Fibroblast of skin of abdomen (primary cell): ENCODE measurements around the gene PPHLN1.
A peak's percentile ranks its signal among the peaks of the same experiment; 100 is the strongest.
"Not testable (repeated sequence)": the region's sequence is repeated elsewhere in the genome, so short reads cannot be mapped to it uniquely, and the experiment has no call there.

Experiments used
- DNase-seq: peaks from one replicate; pipeline ENCODE4 v3.0.0-alpha.2; 2013

PPHLN1 gene

DNA sequence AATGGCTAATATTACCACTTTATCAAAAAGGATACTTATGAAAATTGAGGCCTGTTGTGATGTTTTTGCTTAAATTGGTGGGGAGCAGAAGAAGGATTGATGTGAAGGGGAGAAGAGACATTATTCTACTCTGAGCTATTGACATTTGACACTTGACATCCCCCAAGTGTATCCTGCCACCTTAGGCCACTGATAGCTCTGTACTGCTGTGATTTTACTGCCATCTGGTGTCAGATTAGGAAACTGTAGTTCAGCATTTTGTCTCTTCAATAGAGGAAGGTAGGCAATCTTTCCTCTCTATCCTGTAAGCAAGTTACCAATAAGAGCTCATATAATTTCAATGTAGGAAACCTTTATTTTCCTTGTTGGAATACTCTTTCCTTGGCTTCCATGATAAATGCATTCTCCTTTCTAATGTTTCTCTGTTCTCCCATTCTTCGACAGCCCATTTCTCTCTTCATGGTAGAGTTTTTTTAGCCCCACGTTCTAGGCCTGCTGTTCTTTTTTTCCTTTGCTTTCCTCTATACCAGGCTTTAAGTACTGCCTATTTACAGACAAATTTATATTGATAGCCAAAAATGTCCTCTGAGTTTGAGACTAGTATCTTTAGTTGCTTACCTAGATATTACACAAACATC lies 46.3 kb downstream of the PPHLN1 start:
- peak; percentile 41 for DNase-seq

DNA sequence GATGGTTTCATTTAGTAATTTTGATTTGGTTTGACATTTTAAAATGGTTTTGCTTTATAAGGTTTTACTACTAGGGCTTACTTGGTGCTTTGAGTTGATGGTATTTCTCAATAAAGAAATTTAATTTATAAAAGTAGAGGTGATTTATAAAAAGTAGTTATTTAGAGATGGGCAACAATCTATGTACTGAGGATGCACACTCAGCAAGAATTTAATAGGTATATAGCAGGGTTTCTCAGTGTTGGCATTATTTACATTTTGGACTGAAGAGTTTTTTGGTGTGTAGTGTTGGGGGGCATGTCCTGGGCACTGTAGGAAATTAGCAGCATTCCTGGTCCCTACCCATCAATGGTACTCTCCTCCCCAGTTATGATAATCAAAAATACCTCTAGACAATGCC lies 47.7 kb downstream of the PPHLN1 start:
- DNase-seq, result no peak

DNA sequence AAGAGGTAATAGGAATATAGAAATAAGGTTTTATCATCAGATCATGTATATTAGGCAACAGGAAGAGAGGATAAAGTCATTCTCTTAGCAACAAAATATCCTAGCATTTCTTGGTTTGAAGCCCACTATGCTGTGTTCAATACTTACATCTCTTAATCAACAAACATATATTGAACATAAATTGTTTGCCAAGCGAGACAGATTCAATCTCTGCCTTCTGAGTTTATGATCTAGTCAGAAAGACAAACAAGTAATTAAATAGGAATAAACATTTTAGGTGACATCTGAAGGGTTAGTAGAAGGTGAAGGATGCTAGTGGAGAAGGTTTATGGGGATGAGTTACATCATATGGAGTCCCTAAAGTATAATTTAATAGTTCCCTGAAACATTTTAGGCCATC lies 54.8 kb downstream of the PPHLN1 start:
- no peak for DNase-seq

DNA sequence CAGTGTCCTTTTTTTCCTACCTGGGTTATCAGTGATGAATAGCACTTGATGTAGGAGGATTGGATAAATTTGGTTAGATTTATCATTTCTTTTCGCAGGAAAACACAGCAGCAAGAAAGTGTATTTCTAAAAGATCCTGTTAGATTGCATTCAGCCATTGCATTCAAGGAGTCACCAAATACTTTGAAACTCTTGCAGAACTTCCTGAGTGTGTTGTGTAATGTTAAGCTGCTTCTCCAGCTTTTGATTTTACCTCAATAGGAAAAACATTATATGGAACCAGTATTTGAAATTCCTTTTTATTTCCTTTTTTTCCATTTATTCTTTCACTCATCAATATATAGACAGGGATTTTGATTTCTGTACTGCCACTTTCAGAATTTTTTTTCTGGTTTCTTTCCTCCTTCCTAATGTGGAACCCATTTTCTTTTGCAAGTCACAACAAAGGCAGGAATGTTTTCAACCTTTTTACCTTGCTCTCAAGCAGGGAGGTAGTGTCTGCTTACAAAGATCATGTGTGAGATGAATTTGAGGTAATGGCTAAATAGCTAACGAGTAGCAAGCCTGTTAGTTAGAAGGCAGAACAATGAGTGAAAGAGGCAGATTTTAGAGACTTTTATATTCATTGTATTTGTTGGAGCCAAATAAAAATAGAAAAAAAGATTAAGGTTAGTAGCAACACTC lies 56.2 kb downstream of the PPHLN1 start:
- peak; percentile 4 for DNase-seq

DNA sequence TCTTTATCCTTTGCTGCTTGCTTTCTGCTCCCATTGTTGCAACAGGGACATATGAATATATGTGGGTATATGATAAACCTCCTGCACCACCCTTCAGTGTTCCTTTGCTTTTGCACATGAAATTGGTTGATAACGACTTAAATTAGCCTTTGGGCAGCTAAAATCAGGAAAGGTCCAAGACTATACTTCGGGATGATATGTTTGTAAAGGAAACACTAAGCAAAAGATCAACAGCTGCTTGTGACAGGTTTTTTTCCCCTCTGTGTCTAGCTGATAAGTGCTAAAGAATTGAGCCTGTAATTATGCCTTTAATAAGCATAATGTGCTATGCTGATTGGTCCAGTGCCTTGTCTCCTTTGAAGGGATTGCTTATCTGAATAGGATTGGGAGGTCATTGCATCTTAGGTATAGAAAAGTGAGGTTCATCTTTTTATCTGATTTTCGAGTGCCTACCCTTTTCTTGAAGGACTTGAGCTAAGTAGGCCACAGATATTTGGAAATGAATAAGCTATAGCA lies 59.4 kb downstream of the PPHLN1 start:
- DNase-seq, result no peak

DNA sequence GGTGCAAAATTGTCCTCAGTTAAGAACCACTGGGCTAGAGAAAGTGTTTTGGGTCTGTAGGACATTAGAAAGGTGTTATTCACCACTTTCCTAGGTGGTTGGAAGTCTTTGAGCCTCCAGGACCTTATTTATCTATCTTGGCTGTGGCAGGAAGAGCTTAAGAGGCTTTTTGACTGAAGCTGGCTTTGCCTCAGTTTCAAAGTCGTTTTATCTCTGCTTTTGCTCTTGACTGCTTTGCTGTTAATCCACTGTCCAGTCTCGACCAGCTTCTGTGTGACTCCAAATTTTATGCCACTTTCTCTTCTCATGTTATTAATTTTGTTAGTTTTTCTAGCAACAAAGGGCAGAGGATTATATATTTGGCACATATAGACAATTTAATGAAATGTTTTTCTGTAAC lies 60.3 kb downstream of the PPHLN1 start:
- DNase-seq, result no peak

DNA sequence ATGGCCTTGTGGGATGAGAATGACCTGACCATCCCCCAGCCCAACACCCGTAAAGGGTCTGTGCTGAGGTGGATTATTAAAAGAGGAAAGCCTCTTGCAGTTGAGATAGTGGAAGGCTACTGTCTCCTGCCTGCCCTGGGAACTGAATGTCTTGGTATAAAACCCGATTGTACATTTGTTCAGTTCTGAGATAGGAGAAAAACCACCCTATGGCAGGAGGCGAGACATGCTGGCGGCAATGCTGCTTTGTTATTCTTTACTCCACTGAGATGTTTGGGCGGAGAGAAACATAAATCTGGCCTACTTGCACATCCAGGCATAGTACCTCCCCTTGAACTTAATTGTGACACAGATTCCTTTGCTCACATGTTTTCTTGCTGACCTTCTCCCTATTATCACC lies 62.1 kb downstream of the PPHLN1 start:
- DNase-seq, result not testable (repeated sequence)

DNA sequence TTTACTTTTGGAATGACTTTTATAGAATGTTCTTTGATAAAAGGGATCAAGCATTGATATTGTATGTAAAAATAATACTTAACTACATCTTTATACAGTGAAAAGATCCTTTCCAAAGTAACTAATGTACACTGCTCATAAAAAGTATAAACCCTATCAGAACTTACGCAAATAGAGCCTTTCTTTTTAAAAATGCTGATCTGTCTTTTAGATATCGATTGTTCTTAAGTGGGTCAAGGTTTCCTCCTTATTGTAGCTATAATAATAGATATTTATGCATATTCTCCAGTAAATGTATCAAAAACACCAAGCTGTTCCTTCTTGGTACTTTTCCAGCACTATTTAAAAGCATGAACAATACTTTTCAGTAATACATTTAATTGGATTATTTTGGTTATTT lies 68.5 kb downstream of the PPHLN1 start:
- no peak for DNase-seq

DNA sequence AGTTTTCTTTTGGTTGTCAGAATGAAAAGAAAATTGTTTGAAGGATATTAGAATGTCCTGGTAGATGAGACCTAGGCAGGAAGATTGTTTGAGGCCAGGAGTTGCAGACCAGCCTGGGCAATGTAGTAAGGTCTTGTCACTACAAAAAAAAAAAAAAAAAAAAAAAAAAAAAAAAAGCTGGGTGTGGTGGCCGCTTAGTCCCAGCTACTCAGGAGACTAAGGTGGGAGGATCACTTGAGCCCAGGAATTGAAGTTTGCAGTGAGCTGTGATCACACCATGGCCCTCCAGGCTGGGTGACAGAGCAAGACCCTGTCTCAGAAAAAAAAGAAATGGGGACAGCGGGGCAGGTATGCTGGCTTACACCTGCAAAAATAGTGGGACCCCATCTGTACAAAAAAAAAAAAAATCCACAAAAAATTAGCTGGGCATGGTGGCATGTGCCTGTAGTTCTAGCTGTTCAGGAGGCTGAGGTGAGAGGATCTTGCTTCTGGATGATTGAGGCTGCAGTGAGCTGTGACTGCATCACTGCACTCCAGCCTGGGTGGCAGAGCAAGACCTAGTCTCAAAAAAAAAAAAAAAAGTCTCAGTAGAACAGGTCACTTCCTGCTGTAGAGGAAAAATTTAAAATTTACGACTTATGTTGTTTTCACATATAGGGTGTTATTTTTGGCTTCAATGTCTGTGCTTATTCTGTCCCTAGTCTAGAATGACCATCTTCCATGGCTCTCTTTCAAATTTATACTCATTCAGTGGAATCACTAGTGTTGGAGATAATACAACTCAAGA lies 70.7 kb downstream of the PPHLN1 start:
- DNase-seq, result peak; percentile 3

DNA sequence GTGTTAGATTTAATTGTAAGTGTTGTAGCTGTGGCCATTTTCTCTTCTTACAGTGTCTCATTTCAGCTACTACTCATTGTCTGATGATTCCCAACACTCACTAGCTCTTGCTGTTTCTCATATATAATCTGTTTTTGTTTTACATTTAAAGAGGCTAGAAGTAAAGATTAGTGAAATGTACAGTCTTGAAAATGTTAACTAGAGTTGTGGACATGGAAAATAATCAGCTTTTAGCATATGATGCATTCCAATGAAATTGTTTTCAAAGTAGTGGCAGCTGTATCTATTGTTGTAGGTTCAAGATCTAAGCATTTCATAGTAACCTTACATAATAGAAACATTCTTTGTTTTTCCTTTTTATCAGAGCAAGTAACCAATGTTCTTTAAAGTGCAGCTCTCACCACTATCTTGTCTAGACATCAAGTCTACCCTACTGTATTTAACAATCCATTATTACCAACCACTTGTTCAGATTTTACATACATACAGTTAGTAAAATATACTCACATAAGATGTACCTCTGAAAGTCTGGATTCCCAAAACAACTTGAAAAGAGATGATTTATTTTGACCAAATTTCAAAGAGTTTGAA lies 76.9 kb downstream of the PPHLN1 start:
- DNase-seq, result no peak

DNA sequence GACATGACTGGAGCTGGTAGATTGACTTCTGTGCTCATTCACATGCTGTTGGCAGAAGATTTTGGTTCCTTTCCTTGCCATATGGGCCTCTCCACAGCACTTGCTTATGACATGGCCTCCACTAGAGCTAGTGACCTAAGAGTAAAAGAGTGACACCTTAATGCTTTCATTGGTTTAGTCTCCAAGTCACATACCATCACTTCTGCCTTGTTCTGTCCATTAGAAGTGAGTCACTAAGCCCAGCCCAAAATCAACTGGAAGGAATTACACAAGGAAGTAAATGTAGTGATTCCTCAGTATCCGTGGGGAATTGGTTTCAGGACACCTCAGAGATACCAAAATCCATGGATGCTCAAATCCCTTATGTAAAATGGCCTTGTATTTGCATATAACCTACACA lies 81.3 kb downstream of the PPHLN1 start:
- peak; percentile 9 for DNase-seq

DNA sequence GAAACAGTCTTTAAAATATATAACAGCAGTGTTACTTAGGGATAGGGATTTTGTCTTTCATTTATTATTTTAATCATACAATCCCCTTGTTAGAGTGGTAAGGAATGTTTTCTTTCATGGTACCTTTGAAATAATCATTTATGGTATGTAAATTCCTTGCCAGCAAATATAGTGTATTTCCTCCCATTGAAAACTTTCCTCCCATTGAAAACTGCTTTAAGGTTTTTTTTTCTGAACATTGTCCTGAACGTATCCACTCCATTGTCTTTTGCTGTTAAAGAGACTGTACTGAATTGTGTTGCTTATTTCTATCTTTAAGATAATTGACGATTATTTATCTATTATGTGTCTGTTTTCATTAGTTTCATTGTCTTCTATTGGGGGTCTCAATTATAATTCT lies 83.5 kb downstream of the PPHLN1 start:
- DNase-seq, result no peak

DNA sequence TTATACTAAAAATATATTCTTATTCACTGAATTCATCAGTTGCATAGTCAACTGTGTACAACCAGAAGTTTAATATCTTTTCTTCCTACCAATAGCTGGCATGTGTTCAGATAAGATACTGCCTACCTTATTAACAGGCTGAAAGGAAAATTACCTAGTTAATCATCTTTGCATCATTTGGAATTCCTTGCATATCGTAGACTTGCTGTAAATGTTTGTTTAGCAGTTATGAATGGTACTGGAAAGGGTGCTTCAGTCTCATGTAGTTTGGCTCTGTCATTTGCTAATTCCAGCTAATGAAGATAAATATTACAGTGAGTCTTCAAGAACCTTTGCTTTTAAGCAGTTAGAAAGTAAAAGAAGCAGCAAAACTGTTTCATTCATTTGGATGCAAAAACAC lies 84.4 kb downstream of the PPHLN1 start:
- no peak for DNase-seq

DNA sequence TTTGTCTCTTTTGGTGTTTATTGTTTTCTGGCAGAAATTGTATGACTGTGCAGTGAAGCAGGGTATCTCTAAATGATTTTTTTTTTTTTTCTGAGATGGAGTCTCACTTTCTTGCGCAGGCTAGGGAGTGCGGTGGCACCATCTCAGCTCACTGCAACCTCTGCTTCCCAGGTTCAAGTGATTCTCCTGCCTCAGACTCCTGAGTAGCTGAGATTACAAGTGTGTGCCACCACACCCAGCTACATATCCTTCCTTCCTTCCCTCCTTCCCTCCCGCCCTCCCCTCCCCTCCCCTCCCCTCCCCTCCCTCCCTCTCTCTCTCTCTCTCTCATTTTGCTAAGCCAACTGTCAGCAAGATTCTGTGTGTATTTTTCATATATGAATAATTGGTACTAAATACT lies 94.4 kb downstream of the PPHLN1 start:
- no peak for DNase-seq

DNA sequence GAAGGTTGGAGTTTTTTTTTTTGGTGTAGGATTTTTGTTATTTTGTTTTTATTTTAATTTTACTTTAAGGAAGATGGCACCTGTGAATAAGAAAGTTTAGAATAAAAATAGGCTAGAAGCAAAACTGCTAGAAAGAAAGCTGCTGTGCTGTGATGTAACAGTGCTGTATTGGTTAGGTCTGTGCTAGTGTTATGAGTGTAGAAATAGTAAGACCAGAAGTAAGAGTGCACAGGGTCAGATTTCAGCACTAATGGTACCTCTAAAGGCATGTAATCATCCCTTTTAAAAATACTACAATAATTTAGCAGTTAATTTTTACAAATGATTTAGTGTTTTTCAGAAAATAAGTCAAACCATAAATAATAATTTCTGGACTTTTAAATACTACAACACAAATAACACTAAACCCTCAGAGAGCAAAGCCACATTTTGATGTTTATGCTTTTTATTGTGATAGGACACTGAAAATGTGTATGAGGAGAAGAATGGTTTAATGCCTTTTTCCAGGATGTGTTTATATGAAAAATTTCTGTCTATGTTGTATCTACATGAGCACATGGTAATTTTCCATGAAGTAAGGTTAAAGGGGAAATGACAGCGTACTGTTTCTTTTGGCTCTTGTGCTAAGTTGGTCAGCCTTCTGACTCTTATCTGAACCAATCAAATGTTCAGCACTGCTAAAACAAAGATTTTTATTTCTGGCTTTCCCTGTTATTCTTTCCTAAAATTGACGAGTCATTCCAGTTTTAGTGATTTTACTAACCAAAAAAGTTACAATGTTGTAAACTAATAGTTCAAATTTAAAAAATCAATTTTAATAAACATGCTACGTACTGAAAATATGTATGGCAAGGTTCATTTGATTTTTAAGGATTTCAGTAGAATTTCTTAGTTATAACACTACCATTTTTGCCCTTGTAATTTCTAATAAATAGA lies 96.1 kb downstream of the PPHLN1 start:
- peak; percentile 32 for DNase-seq

DNA sequence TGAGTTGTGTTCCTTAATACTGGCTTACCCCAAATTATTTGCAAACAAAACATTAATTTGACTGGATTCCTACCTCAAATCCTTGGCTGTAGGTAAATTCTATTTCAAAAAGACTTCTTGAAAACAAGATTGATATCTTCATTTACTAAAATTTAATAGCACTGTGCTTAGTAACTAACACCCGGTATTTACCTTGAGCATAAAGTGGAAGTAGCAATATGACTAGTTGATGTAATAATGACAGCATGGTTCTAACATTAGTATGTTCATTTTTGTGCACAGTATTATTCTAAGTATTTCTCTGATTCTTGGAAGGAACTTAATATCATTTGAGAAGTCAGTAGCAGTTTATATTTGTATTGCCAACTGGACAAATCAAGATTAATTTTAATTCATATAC lies 96.8 kb downstream of the PPHLN1 start:
- no peak for DNase-seq

DNA sequence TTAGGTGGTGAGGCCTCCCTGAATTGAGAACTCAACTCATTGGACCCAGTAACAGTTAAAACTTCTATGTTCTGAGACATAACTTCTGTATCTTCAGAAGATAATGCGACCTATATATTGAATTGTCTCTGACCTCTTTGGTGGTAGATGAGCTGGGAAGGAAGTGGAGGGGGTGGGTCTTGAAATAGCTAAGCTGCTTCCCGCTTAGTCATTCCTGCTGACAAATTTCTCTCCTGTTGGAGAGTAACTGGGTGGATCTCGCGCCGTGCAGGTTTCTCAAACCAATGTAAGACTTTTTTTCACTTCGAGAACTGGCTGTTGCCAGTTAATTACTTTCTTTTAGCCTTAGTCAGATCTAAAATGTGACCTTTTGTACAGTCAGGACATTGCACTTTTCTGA lies 100.8 kb downstream of the PPHLN1 start:
- DNase-seq, result peak; percentile 49

DNA sequence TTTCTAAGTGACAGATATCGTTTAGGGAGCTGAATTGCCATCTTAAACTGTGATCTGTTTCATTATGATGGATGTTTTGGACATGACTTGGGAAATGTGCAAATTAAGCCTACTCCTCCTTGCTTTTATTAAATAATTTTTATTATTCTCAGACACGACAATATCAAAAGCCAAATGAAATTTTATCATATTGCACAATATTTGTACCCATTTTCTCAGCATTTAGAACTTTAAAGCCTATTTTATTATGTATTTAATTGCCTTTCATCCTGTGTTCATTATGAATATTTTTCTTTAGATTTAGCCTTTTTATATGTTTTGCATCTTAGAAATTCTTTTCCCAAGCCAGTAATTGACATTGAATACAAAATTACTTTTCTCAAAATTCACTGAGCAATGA lies 102.9 kb downstream of the PPHLN1 start:
- DNase-seq, result no peak

DNA sequence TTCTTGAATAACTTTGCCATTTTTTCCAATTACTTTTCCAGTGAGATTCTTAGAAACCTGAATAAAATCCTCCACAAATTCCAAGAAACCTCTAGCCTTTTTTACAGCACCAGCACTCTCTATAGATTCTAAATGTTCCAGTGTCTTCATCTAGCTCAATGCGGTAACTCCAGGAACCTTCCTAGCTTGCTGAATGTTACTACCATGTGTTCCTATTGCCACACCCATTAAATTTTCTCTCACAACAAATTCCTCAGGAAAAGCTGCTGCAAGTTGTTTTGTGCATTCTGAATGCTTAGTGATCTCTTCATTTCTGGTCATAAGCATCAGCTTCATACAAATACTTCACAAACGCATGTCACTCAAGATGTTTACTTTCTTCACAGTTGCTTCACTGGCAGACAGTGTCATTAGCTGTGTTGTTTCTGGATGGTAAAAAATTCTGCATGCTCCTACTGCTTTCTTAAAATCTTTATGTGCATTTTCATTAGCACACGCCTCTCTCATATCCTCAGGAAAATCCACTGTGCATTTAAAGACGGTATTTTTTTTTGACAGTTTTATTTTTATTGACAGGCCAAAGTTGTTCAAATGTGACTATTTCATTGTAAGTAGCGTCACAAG lies 106.7 kb downstream of the PPHLN1 start:
- DNase-seq, result no peak

DNA sequence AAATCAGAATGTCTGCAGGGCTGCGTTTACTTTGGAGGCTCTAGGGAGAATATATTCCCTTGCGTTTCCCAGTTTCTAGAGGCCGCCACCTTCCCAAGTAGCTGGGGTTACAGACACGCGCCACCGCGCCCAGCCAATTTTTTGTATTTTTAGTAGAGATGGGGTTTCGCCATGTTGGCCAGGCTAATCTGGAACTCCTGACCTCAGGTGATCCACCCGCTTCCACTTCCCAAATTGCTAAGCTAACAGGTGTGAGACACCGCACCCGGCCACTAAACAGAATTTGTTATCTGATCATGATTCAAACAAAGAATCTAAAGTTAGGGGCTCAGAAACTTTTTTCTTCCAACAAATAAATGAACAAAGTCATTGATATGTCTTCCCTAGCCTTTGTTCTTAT lies 114.6 kb downstream of the PPHLN1 start:
- no peak for DNase-seq

DNA sequence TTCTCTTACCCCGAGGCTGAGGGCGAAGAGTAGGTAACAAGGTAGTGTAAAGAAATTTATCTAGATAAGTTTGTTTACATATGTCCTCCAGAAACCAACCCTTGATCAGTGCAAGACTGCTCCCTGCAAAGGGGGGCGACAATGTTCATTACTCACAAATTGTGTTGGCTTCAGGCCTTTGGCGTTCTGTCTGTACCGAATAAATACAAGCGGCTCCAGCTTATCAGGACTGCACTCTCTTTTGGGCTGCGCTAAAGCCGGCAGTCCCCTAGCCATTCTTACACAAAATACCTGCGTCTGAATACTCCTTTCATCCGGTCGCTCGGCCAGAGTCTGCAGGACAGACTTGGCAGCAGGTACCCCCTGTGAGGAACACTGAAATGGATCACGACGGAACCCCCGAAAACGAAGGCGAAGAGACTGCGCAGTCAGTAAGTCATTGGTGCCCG lies 116.4 kb downstream of the PPHLN1 start:
- no peak for DNase-seq

DNA sequence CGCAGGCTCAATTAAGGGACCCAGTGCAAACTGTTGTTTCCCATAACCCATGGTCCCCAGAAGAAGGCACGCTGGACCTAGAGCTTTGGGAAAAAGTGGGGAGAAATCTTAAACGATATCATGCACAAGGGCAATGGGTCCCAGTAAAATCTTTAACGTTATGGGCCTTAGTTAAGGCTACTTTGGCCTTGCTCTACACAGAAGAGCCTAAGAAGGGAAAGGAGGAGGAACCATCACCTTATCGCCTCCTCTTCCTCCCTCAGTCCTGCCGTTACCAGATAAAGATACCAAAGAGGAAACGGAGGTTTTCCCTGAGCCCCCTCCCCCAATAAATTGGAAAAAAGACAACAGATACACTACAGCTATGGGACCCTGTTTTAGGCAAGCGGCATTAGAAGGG lies 116.9 kb downstream of the PPHLN1 start:
- DNase-seq, result no peak
